Activated naive CD4-positive, alpha-beta T cell (primary cell): ENCODE measurements around the gene PKN1.
"Not testable (repeated sequence)": the region's sequence is repeated elsewhere in the genome, so short reads cannot be mapped to it uniquely, and the experiment has no call there.

ENCODE experiments used
- DNase-seq, 4 experiments: peaks; one replicate each; lab custom pipeline; 2025; lab: John Stamatoyannopoulos, UW

Gene PKN1

DNA sequence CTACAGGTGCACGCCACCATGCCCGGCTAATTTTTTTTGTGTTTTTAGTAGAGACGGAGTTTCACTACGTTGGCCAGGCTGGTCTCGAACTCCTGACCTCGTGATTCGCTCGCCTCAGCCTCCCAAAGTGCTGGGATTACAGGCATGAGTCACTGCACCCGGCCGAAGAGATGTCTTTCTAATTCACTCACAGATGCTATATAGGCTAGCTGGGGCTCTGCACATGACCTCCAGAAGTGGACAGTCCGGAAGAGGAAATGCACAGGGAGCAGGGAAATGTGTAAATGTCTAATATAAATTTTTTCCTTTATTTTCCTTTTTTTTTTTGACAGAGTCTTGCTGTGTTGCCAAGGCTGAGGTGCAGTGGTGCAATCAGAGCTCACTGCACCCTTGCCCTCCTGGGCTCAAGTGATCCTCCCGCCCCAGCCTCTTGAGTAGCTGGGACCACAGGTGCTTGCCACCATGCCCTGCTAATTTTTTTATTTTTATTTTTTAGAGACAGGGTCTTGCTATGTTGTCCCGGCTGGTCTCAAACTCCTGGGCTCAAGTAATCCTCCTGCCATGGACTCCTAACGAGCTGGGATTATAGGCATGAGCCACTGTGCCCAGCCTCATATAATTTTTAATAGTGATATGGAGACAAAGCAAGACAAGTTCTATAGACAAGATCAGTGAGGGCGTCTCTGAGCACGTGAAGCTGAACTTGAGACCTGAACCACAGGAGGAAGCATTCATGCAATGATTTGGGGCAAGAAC, 54.4 kb downstream of the PKN1 start:
- no peak for DNase-seq

DNA sequence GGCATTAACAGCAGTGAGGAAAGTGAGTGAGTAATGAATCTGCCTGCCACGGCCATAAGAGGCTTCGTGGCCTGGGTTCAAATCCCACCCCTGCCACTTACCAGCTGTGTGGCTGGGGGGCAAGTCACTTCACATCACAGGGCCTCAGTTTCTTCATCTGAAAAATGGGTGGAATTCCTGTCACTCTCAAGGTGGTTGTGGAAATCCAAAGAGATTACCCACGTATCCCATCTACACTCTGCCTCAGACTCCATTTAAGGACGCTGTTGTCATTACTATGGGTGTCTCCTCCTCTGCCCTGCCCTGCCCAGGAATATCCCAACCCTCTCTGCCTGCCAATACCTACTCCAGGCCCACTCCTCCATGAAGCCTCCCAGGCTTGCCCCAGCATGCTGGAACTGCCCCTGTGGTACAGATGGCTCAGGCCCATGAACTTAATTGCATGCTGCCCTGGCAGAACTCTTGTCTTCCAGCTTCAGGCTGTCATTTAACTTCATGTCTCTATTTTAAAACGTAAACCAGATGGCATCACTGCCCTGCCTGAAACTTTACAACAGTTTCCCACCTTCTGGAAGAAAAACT, 59.7 kb downstream of the PKN1 start:
- no peak for DNase-seq

- no peak for DNase-seq
Observed at GRCh38 chr19:14494411-14494810, 61.3 kb downstream of the PKN1 start.

- DNase-seq: no peak
Observed at GRCh38 chr19:14494910-14495671, 62.0 kb downstream of the PKN1 start.

GRCh38 chr19:14495672-14496028, 62.5 kb downstream of the PKN1 start:
- DNase-seq: no peak

DNA sequence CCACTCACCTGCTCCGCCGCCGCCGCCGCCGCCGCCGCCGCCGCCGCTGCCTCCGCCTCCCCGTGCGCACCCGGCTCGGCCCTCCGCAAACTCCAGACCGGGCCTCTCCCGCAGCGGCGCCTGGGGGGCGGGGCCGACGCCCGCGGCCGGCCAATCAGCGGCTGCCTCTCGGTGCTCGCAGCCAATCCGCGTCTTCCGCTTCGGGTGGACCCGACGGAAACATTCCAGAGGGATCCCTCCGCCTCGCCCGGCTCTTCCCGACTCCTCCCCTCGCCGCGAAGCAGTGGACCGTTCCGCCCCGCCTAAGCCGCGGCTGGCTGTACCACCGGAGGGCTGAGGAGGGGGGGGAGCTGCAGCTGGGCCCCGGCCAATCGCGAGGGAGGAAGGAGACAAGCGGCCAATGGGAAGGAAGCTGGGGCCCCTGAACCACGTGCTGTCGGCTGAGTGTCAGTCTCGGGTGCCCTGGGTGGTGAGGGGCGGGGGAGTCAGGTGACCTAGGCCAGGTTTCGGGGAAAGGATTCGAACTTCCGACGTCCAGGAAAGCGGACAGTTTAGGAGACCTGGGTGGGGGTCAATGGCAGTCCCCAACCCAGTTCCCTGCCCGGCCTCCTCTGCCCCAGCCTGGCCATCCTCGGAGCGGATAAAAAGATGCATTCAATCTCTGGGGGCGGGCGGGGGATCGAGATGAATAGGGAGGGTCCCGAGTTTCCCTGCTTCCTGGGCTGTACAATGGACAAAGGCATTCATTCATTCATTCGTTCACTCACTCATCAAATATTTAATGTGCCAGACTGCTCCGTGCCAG, 63.1 kb downstream of the PKN1 start, which contains the start of gene GIPC1:
Gene GIPC1, minus strand, starts transcription at position 99 of the 805 bp plus-strand sequence. CDS start 13,151 bp downstream, outside the sequence.
- DNase-seq: peak; percentile 43 to 76 (median 56)

DNA sequence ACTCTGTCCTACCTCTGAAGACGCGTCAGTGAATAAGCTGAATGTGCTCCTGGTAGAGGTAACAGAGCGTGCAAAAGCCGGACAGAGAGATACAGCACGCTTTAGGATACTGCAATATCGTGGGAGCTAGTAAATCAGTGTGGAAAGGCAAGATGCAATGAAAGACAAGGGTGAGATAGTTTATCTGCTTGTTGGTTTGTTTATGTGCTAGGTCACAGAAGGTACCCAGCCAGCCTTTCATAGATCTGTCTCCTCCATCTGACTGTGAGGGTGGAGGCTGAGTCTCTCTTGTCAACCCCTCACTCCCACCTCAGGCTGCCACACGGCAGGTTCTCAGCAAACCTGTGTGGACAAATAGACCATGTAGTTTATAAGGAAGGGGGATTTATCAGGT, 63.7 kb downstream of the PKN1 start:
- DNase-seq: no peak

DNA sequence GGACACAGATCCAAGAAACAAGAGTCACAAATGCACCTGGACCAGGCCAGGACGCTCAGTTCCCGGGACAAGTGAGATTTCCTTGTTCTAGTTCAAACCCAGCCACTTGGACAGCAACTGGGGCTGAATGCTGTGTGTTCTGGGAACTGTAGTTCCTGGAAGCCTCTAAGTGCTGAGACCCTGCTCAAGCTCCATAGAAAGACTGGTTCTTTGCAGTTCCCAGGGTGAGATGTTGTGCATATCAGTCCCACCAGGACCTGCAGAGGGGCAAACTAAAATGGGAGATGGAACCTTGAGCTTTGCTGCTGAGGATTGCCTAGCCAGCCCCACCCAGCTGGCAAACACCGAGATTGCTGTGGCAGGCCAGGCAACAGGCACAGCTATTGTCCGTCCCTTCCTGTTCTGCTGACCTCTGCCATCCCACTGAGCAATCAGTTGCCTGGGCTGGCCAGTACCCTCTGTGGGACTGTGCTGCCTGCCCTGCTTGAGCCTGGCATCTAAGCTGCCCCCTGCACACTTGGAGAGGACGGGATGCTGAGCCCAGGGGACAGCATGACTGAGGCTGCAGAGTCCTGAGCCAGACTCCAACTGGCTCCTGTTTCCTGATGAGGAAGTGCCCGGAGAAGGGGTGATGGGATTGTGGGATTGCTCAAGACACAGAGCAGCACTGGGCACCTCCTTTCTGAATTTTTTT, 64.3 kb downstream of the PKN1 start:
- no peak for DNase-seq

DNA sequence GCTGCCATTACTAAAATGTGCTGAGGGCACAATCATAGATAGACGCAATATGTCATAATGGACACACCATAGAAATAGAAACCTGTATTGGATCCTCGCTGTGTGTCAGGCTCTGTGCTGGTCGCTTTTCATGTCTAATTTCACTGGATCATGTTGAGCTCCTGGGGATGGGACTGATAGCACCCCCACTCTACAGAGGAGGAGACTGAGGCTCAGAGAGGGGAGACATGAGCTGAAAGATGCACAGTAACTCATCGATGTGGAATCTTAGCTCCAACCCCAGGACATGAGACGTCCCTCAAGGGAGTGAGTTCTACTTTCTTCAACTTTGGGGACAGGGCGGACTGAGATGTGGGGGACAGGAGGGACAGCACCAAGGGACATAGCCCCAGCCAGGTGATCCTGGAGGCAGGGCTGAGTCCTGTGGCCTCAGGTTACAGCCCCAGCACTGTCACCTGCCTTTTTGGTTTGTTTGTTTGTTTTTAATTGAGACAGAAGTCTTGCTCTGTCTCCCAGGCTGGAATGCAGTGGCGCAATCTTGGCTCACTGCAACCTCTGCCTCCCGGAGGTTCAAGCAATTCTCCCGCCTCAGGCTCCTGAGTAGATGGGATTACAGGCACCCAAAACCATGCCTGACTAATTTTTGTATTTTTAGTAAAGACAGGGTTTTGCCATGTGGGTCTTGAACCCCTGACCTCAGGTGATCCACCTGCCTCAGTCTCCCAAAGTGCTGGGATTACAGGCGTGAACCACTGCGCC, 69.4 kb downstream of the PKN1 start:
- DNase-seq: no peak

DNA sequence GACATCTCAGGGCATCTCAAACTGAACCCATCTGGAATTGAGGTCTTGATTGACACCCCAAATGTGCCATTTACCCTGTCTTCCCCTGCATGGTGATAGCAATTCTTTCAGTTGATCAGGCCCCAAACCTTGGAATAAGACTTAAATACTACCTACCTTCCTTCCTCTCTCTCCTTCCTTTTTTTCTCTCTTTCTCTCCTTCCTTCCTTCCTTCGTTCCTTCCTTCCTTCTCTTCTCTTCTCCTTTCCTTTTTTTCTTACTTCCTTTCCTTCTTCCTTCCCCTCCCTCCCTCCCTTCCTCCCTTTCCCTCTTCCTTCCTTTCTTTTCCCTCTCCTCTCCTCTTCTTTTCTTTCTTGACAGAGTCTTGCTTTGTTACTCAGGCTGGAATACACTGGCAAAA, 70.2 kb downstream of the PKN1 start:
- DNase-seq: no peak

- DNase-seq: not testable (repeated sequence)
Observed at GRCh38 chr19:14504575-14504974, 71.5 kb downstream of the PKN1 start.

- DNase-seq: peak; percentile 42 to 71 (median 56)
Observed at GRCh38 chr19:14505488-14506239, 72.6 kb downstream of the PKN1 start.

DNA sequence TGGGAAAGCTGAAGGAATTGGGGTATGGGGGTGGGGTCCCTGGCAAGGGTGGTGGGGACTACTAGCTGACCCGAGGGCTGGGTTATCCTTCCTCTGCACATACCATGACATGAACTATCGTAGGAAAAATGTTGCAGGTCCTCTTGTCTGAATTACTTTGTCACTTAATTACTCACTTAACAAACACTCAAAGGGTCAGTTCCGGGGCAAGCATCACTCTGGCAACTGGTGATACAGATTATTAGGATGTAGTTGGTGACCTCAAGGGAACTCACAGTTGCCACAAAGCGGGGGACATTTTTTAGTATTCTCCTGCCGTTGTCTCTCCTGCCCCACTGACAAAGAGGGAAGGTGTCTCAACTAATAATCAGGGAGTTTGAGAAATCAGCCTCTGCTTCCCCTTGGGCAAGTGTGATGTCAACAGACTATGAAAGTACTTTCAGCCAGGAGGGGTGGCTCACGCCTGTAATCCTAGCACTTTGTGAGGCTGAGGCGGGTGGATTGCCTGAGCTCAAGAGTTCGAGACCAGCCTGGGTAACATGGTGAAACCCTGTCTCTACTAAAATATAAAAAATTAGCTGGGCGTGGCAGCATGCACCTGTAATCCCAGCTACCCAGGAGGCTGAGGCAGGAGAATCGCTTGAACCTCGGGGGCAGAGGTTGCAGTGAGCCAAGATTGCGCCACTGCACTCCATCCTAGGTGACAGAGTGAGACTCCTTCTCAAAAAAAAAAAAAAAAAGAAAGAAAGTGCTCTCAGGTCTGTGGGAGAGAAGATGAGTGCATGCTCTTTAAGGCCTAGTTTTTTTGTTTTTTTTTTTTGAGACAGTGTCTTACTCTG, 74.8 kb downstream of the PKN1 start:
- DNase-seq: no peak

GRCh38 chr19:14510311-14511228, 77.5 kb downstream of the PKN1 start:
- DNase-seq: no peak

DNA sequence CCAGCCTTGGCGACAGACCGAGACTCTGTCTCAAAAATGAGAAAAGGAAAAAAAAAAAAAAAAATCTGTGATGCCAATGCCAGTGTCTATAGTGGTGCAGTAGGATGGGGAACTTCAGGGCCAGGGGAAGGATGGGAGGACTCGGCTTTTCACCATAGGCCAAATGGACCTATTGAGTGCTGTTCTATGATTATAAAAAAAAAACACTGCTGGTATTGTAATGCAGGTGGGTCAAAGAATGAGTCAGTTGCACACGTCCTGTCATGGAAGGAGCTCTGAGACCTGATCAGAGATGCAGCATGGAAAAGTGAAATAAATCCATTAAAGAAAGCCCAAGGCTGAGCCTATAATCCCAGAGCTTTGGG, 78.1 kb downstream of the PKN1 start:
- no peak for DNase-seq

DNA sequence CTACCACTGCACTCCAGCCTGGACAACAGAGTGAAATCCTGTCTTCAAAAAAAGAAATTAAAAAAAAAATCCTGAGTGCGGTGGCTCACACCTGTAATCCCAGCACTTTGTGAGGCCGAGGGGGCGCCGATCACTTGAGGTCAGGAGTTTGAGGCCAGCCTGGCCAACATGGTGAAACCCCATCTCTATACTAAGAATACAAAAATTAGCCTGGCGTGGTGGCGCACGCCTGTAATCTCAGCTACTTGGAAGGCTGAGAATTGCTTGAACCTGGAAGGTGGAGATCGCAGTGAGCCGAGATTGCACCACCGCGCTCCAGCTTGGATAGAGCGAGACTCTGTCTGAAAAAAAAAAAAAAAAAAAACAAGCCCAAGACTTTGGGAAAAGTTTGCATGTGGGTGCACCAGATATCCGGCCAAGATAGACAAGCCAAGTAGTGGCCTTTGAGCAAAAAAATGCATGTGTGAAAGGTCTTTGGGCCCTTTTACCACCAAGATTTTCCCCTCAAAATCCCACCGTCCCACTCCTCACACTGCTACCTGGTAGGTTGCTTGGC, 79.4 kb downstream of the PKN1 start:
- DNase-seq: no peak

DNA sequence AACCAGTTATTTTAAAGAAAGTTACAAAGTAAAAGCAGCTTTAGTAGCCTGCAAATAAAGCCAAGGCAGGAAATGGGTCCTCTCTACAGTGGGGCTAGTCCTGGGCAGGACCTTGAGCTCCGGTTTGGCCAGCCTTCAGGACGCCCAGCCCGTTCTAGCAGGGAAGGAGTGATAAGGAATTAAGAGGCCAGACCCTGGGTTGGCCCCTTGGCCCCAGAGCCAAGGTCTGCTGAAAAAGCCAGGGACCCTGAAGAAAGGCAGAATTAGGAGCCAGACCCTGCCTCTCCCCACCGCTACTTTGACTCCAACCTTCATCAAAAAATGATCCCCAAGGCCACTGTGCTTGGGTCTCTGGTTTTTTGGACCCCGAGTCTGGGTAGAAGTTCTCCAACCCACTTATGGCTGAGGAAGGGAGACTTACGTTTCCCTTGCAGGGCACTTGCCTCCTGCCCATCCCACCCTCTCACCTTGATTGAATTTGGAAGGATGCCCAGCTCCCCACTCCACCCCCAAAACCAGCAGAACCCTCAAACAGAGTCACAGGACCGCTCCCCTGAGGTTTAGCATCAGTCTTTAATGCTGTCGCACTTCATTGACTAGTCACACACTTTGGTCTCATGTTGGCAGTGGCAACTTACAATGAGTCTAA, 81.2 kb downstream of the PKN1 start:
- DNase-seq: no peak
